ENCODE data around the gene STAT5A.

GRCh38 chr17:42243493-42243982 is 44.8 kb upstream of the STAT5A start:
- TF ChIP-seq CTCF (IDR thresholded peaks at IDR 0.05) = no peak
- no peak for TF ChIP-seq FOXM1 (IDR thresholded peaks at IDR 0.05; ENCODE audit: low read depth)
- TF ChIP-seq MAX (IDR thresholded peaks at IDR 0.05; ENCODE audit: low read depth) = no peak
- TF ChIP-seq POLR2AphosphoS5 (IDR thresholded peaks at IDR 0.05; ENCODE audit: low read depth, low read length) = no peak
- TF ChIP-seq EP300 (IDR thresholded peaks at IDR 0.05; ENCODE audit: borderline replicate concordance in 1 of 2, low read depth in 1 of 2, low read length in 1 of 2) = no peak
- no peak for TF ChIP-seq USF2 (IDR thresholded peaks at IDR 0.05; ENCODE audit: borderline replicate concordance, low read depth, low read length)
- no peak for TF ChIP-seq RXRA (IDR thresholded peaks at IDR 0.05; ENCODE audit: borderline replicate concordance, low read depth)
- TF ChIP-seq YY1 (IDR thresholded peaks at IDR 0.05; ENCODE audit: low read depth) = no peak
- TF ChIP-seq ELF1 (IDR thresholded peaks at IDR 0.05) = no peak
- TF ChIP-seq TEAD4 (IDR thresholded peaks at IDR 0.05; ENCODE audit: borderline replicate concordance, insufficient read depth) = no peak
- no peak for TF ChIP-seq RAD21 (IDR thresholded peaks at IDR 0.05; ENCODE audit: low read length)
